ENCODE measurements around the gene HEATR5A.
"Not testable (repeated sequence)": the region's sequence is repeated elsewhere in the genome, so short reads cannot be mapped to it uniquely, and the experiment has no call there.

HEATR5A gene

GRCh38 chr14:31244626-31245025 is 175.7 kb downstream of the HEATR5A start:
- DNase-seq (ENCODE audit: low read depth in 1 of 2, low spot score in 1 of 2): no peak
- Histone ChIP-seq H3K4me3 (replicated peaks; ENCODE audit: insufficient read depth, low read length) (no peak overlapping the region), H3K27me3 (ENCODE audit: insufficient read depth, poor library complexity, severe bottlenecking) (no peaks in the 10 kb centered on the region), H3K27ac (replicated peaks) (no peak overlapping the region)
- TF ChIP-seq POLR2AphosphoS5 (IDR thresholded peaks at IDR 0.05; ENCODE audit: low read depth) (no peak), GABPA (IDR thresholded peaks at IDR 0.05; ENCODE audit: low read depth) (no peak), REST (IDR thresholded peaks at IDR 0.05; ENCODE audit: insufficient replicate concordance, low read depth) (no peak), SPI1 (IDR thresholded peaks at IDR 0.05; ENCODE audit: borderline replicate concordance, low read depth) (no peak)
- TF ChIP-seq, protein P1, sequence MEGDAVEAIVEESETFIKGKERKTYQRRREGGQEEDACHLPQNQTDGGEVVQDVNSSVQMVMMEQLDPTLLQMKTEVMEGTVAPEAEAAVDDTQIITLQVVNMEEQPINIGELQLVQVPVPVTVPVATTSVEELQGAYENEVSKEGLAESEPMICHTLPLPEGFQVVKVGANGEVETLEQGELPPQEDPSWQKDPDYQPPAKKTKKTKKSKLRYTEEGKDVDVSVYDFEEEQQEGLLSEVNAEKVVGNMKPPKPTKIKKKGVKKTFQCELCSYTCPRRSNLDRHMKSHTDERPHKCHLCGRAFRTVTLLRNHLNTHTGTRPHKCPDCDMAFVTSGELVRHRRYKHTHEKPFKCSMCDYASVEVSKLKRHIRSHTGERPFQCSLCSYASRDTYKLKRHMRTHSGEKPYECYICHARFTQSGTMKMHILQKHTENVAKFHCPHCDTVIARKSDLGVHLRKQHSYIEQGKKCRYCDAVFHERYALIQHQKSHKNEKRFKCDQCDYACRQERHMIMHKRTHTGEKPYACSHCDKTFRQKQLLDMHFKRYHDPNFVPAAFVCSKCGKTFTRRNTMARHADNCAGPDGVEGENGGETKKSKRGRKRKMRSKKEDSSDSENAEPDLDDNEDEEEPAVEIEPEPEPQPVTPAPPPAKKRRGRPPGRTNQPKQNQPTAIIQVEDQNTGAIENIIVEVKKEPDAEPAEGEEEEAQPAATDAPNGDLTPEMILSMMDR (IDR thresholded peaks at IDR 0.05; ENCODE audit: insufficient read depth, low read length): no peak

- H3K27me3 ChIP-seq (ENCODE audit: insufficient read depth, poor library complexity, severe bottlenecking): no peaks in the 10 kb centered on the region
- no peak overlapping the region for H3K4me3 ChIP-seq (replicated peaks; ENCODE audit: insufficient read depth, low read length)
- DNase-seq (ENCODE audit: low read depth in 1 of 2, low spot score in 1 of 2): no peak
- no peak overlapping the region for H3K27ac ChIP-seq (replicated peaks)
- no peak for TF ChIP-seq REST (IDR thresholded peaks at IDR 0.05; ENCODE audit: insufficient replicate concordance, low read depth)
- TF ChIP-seq SPI1 (IDR thresholded peaks at IDR 0.05; ENCODE audit: borderline replicate concordance, low read depth): 0 out of 2 replicates have a peak, but pooled peaks have one; percentile 25
- TF ChIP-seq POLR2AphosphoS5 (IDR thresholded peaks at IDR 0.05; ENCODE audit: low read depth): no peak
Observed at GRCh38 chr14:31243860-31244259, 176.5 kb downstream of the HEATR5A start.

GRCh38 chr14:31242161-31242940 is 178.0 kb downstream of the HEATR5A start:
- not testable (repeated sequence) for H3K4me3 ChIP-seq (replicated peaks; ENCODE audit: insufficient read depth, low read length); H3K27me3 ChIP-seq (ENCODE audit: insufficient read depth, poor library complexity, severe bottlenecking); DNase-seq (ENCODE audit: low read depth in 1 of 2, low spot score in 1 of 2); H3K27ac ChIP-seq (replicated peaks)
